ENCODE measurements around the gene SNX32. TPM values are rescaled to one million over a fixed set of nuclear protein-coding genes. Genes with fewer than 3 reads are reported as not detected.

The SNX32 gene
- total and polyA plus RNA-seq, 9 of the 15 experiments (the other 6 are each of a cell fraction or from before 2014, with no cell fraction given), result 0.03 TPM; not detected in 7

DNA sequence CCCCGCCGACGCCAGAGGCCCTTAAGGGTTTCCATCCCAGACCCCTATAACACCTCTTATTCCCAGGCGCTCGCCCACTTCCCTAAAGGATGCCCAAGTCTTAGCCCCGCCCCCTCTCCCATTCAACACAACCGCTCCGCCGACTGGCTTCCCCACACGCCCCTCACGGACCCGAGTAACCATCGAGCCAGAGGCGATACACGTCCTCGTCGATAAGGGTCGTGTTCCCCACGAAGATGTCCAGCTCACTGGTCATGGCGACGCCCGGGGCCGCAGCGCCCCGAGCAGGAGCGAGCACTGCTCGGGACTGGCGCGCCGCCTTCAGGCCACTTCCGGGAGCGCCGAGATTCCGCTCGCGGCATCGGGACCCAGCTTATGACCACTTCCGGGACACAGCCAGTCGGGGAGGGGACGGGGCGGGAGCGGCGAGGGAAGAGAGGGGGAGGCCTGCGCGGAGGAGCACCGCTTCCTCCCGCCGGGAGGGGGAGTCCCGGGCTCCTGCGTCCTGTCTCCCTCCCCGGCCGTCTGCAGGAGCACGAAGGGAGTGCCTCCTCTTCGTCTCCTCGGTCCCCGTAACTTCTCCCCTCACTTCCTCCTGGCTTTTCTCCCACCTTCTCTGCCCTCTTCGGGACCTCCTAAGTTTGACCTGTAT lies 54.5 kb downstream of the SNX32 start, which contains the start of gene FIBP (continued):
- peak; percentile 88 for TF ChIP-seq ATF7 (IDR thresholded peaks at IDR 0.05)
- TF ChIP-seq, protein P1, sequence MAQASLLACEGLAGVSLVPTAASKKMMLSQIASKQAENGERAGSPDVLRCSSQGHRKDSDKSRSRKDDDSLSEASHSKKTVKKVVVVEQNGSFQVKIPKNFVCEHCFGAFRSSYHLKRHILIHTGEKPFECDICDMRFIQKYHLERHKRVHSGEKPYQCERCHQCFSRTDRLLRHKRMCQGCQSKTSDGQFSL (CRISPR knock-in tag; IDR thresholded peaks at IDR 0.05), result peak; percentile 69; the same call in 1 of the 2 replicates
- TF ChIP-seq, protein P1 (tag; IDR thresholded peaks at IDR 0.05), result no peak
- TF ChIP-seq MIER1 (IDR thresholded peaks at IDR 0.05; ENCODE audit: low read depth), result no peak
- TF ChIP-seq, protein P2, sequence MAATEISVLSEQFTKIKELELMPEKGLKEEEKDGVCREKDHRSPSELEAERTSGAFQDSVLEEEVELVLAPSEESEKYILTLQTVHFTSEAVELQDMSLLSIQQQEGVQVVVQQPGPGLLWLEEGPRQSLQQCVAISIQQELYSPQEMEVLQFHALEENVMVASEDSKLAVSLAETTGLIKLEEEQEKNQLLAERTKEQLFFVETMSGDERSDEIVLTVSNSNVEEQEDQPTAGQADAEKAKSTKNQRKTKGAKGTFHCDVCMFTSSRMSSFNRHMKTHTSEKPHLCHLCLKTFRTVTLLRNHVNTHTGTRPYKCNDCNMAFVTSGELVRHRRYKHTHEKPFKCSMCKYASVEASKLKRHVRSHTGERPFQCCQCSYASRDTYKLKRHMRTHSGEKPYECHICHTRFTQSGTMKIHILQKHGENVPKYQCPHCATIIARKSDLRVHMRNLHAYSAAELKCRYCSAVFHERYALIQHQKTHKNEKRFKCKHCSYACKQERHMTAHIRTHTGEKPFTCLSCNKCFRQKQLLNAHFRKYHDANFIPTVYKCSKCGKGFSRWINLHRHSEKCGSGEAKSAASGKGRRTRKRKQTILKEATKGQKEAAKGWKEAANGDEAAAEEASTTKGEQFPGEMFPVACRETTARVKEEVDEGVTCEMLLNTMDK (IDR thresholded peaks at IDR 0.05; ENCODE audit: borderline replicate concordance, insufficient read depth, low read depth, low read length, poor library complexity, severe bottlenecking), result peak; percentile 62
- no peak for TF ChIP-seq ZNF609 (CRISPR knock-in tag; IDR thresholded peaks at IDR 0.05; ENCODE audit: borderline replicate concordance)
- TF ChIP-seq, protein P3, sequence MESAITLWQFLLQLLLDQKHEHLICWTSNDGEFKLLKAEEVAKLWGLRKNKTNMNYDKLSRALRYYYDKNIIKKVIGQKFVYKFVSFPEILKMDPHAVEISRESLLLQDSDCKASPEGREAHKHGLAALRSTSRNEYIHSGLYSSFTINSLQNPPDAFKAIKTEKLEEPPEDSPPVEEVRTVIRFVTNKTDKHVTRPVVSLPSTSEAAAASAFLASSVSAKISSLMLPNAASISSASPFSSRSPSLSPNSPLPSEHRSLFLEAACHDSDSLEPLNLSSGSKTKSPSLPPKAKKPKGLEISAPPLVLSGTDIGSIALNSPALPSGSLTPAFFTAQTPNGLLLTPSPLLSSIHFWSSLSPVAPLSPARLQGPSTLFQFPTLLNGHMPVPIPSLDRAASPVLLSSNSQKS (CRISPR knock-in tag; IDR thresholded peaks at IDR 0.05), result 0 out of 2 replicates have a peak, but pooled peaks have one; percentile 11
- TF ChIP-seq EGR1 (conservative IDR thresholded peaks at IDR 0.05), result peak; percentile 66
- TF ChIP-seq MEIS2 (IDR thresholded peaks at IDR 0.05; ENCODE audit: partially characterized antibody), result no peak
- no peak for TF ChIP-seq POLR3G (IDR thresholded peaks at IDR 0.05; ENCODE audit: extremely low read depth, insufficient read length, insufficient replicate concordance)
- TF ChIP-seq, protein P4, sequence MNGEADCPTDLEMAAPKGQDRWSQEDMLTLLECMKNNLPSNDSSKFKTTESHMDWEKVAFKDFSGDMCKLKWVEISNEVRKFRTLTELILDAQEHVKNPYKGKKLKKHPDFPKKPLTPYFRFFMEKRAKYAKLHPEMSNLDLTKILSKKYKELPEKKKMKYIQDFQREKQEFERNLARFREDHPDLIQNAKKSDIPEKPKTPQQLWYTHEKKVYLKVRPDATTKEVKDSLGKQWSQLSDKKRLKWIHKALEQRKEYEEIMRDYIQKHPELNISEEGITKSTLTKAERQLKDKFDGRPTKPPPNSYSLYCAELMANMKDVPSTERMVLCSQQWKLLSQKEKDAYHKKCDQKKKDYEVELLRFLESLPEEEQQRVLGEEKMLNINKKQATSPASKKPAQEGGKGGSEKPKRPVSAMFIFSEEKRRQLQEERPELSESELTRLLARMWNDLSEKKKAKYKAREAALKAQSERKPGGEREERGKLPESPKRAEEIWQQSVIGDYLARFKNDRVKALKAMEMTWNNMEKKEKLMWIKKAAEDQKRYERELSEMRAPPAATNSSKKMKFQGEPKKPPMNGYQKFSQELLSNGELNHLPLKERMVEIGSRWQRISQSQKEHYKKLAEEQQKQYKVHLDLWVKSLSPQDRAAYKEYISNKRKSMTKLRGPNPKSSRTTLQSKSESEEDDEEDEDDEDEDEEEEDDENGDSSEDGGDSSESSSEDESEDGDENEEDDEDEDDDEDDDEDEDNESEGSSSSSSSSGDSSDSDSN (IDR thresholded peaks at IDR 0.05; ENCODE audit: borderline replicate concordance in 1 of 2, low read depth in 2 of 2, low read length in 2 of 2), result no peak
- peak; percentile 41 for TF ChIP-seq PRPF4 (IDR thresholded peaks at IDR 0.05; ENCODE audit: insufficient read depth, low read depth, low read length, poor library complexity, severe bottlenecking)
- no peak for TF ChIP-seq FOSL1 (tag; conservative IDR thresholded peaks at IDR 0.05)
- no peak for TF ChIP-seq KLF6 (CRISPR knock-in tag; IDR thresholded peaks at IDR 0.05; ENCODE audit: borderline replicate concordance)
- peak; percentile 89 for TF ChIP-seq POLR2A (conservative IDR thresholded peaks at IDR 0.05)
